ENCODE measurements around the gene NISCH.

Gene NISCH

GRCh38 chr3:52477076-52477795 is 21.8 kb downstream of the NISCH start:
- DNase-seq, result no peak

GRCh38 chr3:52477796-52478095 is 22.3 kb downstream of the NISCH start:
- no peak for DNase-seq

GRCh38 chr3:52479037-52479876 is 23.9 kb downstream of the NISCH start:
- DNase-seq, result no peak

- no peak for DNase-seq
Measured at GRCh38 chr3:52479877-52480575, 24.6 kb downstream of the NISCH start.

- no peak for DNase-seq
Measured at GRCh38 chr3:52480768-52481715, 25.6 kb downstream of the NISCH start.

GRCh38 chr3:52481819-52482521 is 26.6 kb downstream of the NISCH start:
- DNase-seq, result no peak

GRCh38 chr3:52483081-52483480 is 27.7 kb downstream of the NISCH start:
- no peak for DNase-seq

- DNase-seq, result no peak
Measured at GRCh38 chr3:52483577-52484381, 28.4 kb downstream of the NISCH start.

- no peak for DNase-seq
Measured at GRCh38 chr3:52484680-52485461, 29.5 kb downstream of the NISCH start.

GRCh38 chr3:52487050-52487787 is 31.8 kb downstream of the NISCH start:
- DNase-seq, result no peak

GRCh38 chr3:52487788-52488691 is 32.6 kb downstream of the NISCH start:
- no peak for DNase-seq

- DNase-seq, result no peak
Measured at GRCh38 chr3:52488746-52489145, 33.3 kb downstream of the NISCH start.

- no peak for DNase-seq
Measured at GRCh38 chr3:52489453-52489852, 34.0 kb downstream of the NISCH start.

- DNase-seq, result no peak
Measured at GRCh38 chr3:52490035-52490938, 34.9 kb downstream of the NISCH start.

- no peak for DNase-seq
Measured at GRCh38 chr3:52490939-52491526, 35.6 kb downstream of the NISCH start.

GRCh38 chr3:52492059-52492458 is 36.7 kb downstream of the NISCH start:
- DNase-seq, result no peak
